ENCODE data around the gene KRTAP20-4. TPM values are rescaled to one million over a fixed set of nuclear protein-coding genes. Genes with fewer than 3 reads are reported as not detected.

KRTAP20-4 gene
- total and polyA plus RNA-seq, 2 donors (not counting 1 experiment from before 2014, with no cell fraction given): not detected

DNA sequence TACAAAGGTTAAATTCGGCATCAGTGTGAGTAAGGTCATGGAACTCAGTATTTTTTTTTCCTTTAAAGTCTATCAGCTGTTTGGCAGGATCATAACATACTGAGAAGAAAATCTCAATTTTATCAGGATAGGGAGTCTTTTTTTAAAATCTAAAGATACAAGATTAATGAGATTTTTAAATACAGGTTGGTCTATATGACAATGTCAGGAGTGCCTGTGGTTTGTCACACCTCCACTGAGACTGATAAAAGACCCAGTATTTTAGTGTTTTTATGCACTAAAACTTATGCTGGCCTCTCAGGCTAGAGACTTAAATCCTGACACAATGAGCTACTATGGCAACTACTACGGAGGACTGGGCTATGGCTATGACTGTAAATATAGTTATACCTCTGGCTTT lies 22.1 kb downstream of the KRTAP20-4 start, which contains the start of gene KRTAP20-3:
TSS of gene KRTAP20-3 (plus strand) at position 301 of the 400 bp plus-strand sequence.
- H3K27me3 ChIP-seq (ENCODE audit: control insufficient read depth, insufficient read depth, low read length): no peaks in the 10 kb centered on the region
- no peak within 1 kb of the TSS for H2AFZ ChIP-seq (ENCODE audit: low read length)
- TF ChIP-seq, protein P1, sequence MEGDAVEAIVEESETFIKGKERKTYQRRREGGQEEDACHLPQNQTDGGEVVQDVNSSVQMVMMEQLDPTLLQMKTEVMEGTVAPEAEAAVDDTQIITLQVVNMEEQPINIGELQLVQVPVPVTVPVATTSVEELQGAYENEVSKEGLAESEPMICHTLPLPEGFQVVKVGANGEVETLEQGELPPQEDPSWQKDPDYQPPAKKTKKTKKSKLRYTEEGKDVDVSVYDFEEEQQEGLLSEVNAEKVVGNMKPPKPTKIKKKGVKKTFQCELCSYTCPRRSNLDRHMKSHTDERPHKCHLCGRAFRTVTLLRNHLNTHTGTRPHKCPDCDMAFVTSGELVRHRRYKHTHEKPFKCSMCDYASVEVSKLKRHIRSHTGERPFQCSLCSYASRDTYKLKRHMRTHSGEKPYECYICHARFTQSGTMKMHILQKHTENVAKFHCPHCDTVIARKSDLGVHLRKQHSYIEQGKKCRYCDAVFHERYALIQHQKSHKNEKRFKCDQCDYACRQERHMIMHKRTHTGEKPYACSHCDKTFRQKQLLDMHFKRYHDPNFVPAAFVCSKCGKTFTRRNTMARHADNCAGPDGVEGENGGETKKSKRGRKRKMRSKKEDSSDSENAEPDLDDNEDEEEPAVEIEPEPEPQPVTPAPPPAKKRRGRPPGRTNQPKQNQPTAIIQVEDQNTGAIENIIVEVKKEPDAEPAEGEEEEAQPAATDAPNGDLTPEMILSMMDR (conservative IDR thresholded peaks at IDR 0.05 in 1 of 2, IDR thresholded peaks at IDR 0.05 in 1 of 2; ENCODE audit: low read depth in 1 of 2, low read length in 2 of 2): no peak
- TF ChIP-seq EZH2 (IDR thresholded peaks at IDR 0.05; ENCODE audit: low read length, missing control alignments): no peak
- H3K4me3 ChIP-seq (replicated peaks in 1 of 4; ENCODE audit: control extremely low read depth in 1 of 4, insufficient read depth in 1 of 4, low read depth in 3 of 4, low read length in 4 of 4): no peak within 1 kb of the TSS
- H4K20me1 ChIP-seq (ENCODE audit: control insufficient read depth, extremely low read depth, insufficient read depth, low read length): no peaks in the 10 kb centered on the region
- no peaks in the 10 kb centered on the region for H3K4me1 ChIP-seq (ENCODE audit: control insufficient read depth, extremely low read depth, insufficient read depth, low read length)
- H3K27ac ChIP-seq (ENCODE audit: insufficient read depth, low read length): no peak within 1 kb of the TSS
- no peak within 1 kb of the TSS for H3K9ac ChIP-seq (ENCODE audit: insufficient read depth, low read length)
- H3K9me3 ChIP-seq (ENCODE audit: control insufficient read depth, insufficient read depth, low read depth, low read length): no peaks in the 10 kb centered on the region
- H3K36me3 ChIP-seq (ENCODE audit: control insufficient read depth, insufficient read depth, low read length): no peaks in the 10 kb centered on the region
- no peaks in the 10 kb centered on the region for H3K79me2 ChIP-seq (ENCODE audit: control insufficient read depth, insufficient read depth, low read length)
- no peak for DNase-seq (ENCODE audit: low read depth in 2 of 2)
- no peak within 1 kb of the TSS for H3K4me2 ChIP-seq (ENCODE audit: extremely low read depth, insufficient read depth, low read length)

DNA sequence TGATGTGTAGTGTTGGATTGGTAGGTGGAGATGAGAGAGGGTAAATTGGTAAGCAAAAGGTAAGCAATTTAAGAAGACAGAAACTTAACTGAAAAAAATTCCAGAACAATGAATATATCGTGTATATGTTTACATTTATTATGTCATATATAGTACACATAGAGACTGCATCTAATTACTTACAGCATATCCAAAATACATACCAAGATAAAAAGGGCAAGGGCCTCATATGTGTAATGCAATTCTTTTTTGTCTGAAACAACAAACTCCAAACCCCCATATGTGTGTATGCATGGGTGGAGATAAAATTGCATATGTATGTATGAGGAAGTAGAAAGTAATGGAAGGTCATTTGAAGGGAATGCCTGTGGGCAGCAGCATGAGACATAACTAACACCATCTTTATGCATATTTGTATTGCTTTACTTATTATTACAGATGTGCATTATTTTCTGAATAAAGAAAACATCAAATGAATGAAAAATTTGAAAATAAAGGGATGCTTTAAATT lies 26.5 kb downstream of the KRTAP20-4 start:
- Histone ChIP-seq H3K79me2 (ENCODE audit: control insufficient read depth, insufficient read depth, low read length) (no peaks in the 10 kb centered on the region), H3K9ac (ENCODE audit: insufficient read depth, low read length) (no peak overlapping the region), H4K20me1 (ENCODE audit: control insufficient read depth, extremely low read depth, insufficient read depth, low read length) (no peaks in the 10 kb centered on the region), H3K36me3 (ENCODE audit: control insufficient read depth, insufficient read depth, low read length) (no peaks in the 10 kb centered on the region), H3K27me3 (ENCODE audit: control insufficient read depth, insufficient read depth, low read length) (no peaks in the 10 kb centered on the region), H3K4me2 (ENCODE audit: extremely low read depth, insufficient read depth, low read length) (no peak overlapping the region), H3K4me1 (ENCODE audit: control insufficient read depth, extremely low read depth, insufficient read depth, low read length) (no peaks in the 10 kb centered on the region), H2AFZ (ENCODE audit: low read length) (no peak overlapping the region), H3K27ac (ENCODE audit: insufficient read depth, low read length) (no peak overlapping the region), H3K9me3 (ENCODE audit: control insufficient read depth, insufficient read depth, low read depth, low read length) (no peaks in the 10 kb centered on the region), H3K4me3 (replicated peaks in 1 of 4; ENCODE audit: control extremely low read depth in 1 of 4, insufficient read depth in 1 of 4, low read depth in 3 of 4, low read length in 4 of 4) (no peak overlapping the region)
- DNase-seq (ENCODE audit: low read depth in 2 of 2): no peak
- no peak for TF ChIP-seq EZH2 (IDR thresholded peaks at IDR 0.05; ENCODE audit: low read length, missing control alignments)
- TF ChIP-seq, protein P1 (conservative IDR thresholded peaks at IDR 0.05 in 1 of 2, IDR thresholded peaks at IDR 0.05 in 1 of 2; ENCODE audit: low read depth in 1 of 2, low read length in 2 of 2): no peak

DNA sequence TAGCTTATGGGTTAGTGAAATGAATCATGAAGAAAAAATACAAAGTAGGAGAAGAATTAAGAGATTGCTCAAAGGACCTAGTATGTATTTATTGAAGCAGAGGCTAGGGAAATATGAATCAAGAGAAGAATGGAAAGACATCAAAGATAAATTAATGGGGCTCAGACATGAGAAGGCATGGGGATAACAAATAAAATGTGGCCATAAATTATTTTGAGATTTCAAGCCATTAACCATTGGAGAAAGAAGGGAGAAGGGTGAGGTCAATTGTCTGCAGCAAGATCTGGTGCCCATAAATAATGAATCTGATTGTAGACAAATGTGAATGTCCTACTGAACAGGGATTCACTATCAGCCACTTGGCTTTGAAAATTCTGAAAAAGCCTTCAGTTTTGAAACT lies 32.5 kb downstream of the KRTAP20-4 start:
- TF ChIP-seq, protein P1 (conservative IDR thresholded peaks at IDR 0.05 in 1 of 2, IDR thresholded peaks at IDR 0.05 in 1 of 2; ENCODE audit: low read depth in 1 of 2, low read length in 2 of 2): no peak
- no peak for TF ChIP-seq EZH2 (IDR thresholded peaks at IDR 0.05; ENCODE audit: low read length, missing control alignments)
- Histone ChIP-seq H3K79me2 (ENCODE audit: control insufficient read depth, insufficient read depth, low read length) (no peaks in the 10 kb centered on the region), H3K36me3 (ENCODE audit: control insufficient read depth, insufficient read depth, low read length) (no peaks in the 10 kb centered on the region), H3K4me3 (replicated peaks in 1 of 4; ENCODE audit: control extremely low read depth in 1 of 4, insufficient read depth in 1 of 4, low read depth in 3 of 4, low read length in 4 of 4) (no peak overlapping the region), H4K20me1 (ENCODE audit: control insufficient read depth, extremely low read depth, insufficient read depth, low read length) (no peaks in the 10 kb centered on the region), H2AFZ (ENCODE audit: low read length) (no peak overlapping the region), H3K9ac (ENCODE audit: insufficient read depth, low read length) (no peak overlapping the region), H3K27ac (ENCODE audit: insufficient read depth, low read length) (no peak overlapping the region), H3K4me1 (ENCODE audit: control insufficient read depth, extremely low read depth, insufficient read depth, low read length) (no peaks in the 10 kb centered on the region), H3K9me3 (ENCODE audit: control insufficient read depth, insufficient read depth, low read depth, low read length) (no peaks in the 10 kb centered on the region), H3K4me2 (ENCODE audit: extremely low read depth, insufficient read depth, low read length) (no peak overlapping the region), H3K27me3 (ENCODE audit: control insufficient read depth, insufficient read depth, low read length) (no peaks in the 10 kb centered on the region)
- DNase-seq (ENCODE audit: low read depth in 2 of 2): no peak

Data from fibroblast of lung (primary cell).